Fibroblast of peridontal ligament (primary cell): Measurements from ENCODE around the gene SDSL.

Experiments
- DNase-seq: peaks from one replicate; pipeline ENCODE4 v3.0.0-alpha.2; 2010; ENCODE audit errors: extremely low read depth

The SDSL gene

GRCh38 chr12:113468365-113469223 is 46.4 kb downstream of the SDSL start:
- DNase-seq = no peak

GRCh38 chr12:113469224-113469948 is 47.2 kb downstream of the SDSL start:
- DNase-seq = no peak

GRCh38 chr12:113469949-113470743 is 48.0 kb downstream of the SDSL start:
- no peak for DNase-seq

- DNase-seq = no peak
Measured at GRCh38 chr12:113470871-113471618, 48.9 kb downstream of the SDSL start.

- DNase-seq = no peak
Measured at GRCh38 chr12:113471619-113472171, 49.5 kb downstream of the SDSL start, which contains the start of gene LHX5. TSS of gene LHX5 (minus strand) at chr12:113471871. CDS start at chr12:113471498, 373 bp downstream.

- no peak for DNase-seq
Measured at GRCh38 chr12:113472191-113473121, 50.3 kb downstream of the SDSL start.

- DNase-seq = no peak
Measured at GRCh38 chr12:113473400-113473799, 51.2 kb downstream of the SDSL start.

GRCh38 chr12:113473942-113474341 is 51.8 kb downstream of the SDSL start:
- no peak for DNase-seq

- no peak for DNase-seq
Measured at GRCh38 chr12:113474635-113475436, 52.7 kb downstream of the SDSL start.

- no peak for DNase-seq
Measured at GRCh38 chr12:113475451-113476175, 53.4 kb downstream of the SDSL start.

- no peak for DNase-seq
Measured at GRCh38 chr12:113476176-113476986, 54.2 kb downstream of the SDSL start.

GRCh38 chr12:113477171-113477841 is 55.1 kb downstream of the SDSL start:
- no peak for DNase-seq

GRCh38 chr12:113477842-113478215 is 55.6 kb downstream of the SDSL start:
- DNase-seq = no peak

GRCh38 chr12:113478351-113479011 is 56.3 kb downstream of the SDSL start:
- DNase-seq = no peak

GRCh38 chr12:113479216-113479589 is 57.0 kb downstream of the SDSL start:
- no peak for DNase-seq

- peak; percentile 22 for DNase-seq
Measured at GRCh38 chr12:113479590-113480335, 57.6 kb downstream of the SDSL start.
